H9 (cell line): ENCODE results near the gene ZNF354C. TPM values are rescaled to one million over a fixed set of nuclear protein-coding genes. Genes with fewer than 3 reads are reported as not detected.

Experiments
- DNase-seq: peaks from one replicate; pipeline ENCODE4 v3.0.0-alpha.2; 2017
- H2AFZ ChIP-seq: one replicate; pipeline ENCODE4 v1.6.1; 2013; ENCODE audit warnings: mild to moderate bottlenecking, low read length, control low read depth, moderate library complexity
- H2AK5ac ChIP-seq: 2 replicates; pipeline ENCODE4 v1.6.1; 2013; ENCODE audit warnings: low read length, control low read depth, mixed read lengths; ENCODE audit not compliant: insufficient read length
- H2BK120ac ChIP-seq: one replicate; pipeline ENCODE4 v1.6.1; 2013; ENCODE audit warnings: low read depth, mild to moderate bottlenecking, low read length, control low read depth, inconsistent platforms; ENCODE audit not compliant: poor library complexity, severe bottlenecking
- H2BK12ac ChIP-seq: 2 replicates; pipeline ENCODE4 v1.6.1; 2013; ENCODE audit warnings: low read length, control low read depth, mixed read lengths, low read depth; ENCODE audit not compliant: insufficient read length
- H2BK15ac ChIP-seq: 2 replicates; pipeline ENCODE4 v1.6.1; 2013; ENCODE audit warnings: low read depth, low read length, control low read depth
- H2BK20ac ChIP-seq: one replicate; pipeline ENCODE4 v1.6.1; 2013; ENCODE audit warnings: low read depth, mild to moderate bottlenecking, low read length, control low read depth, inconsistent platforms; ENCODE audit not compliant: poor library complexity, severe bottlenecking
- H2BK5ac ChIP-seq: 2 replicates; pipeline ENCODE4 v1.6.1; 2013; ENCODE audit warnings: low read length, control low read depth, mixed read lengths; ENCODE audit not compliant: insufficient read length
- H3K14ac ChIP-seq: 2 replicates; pipeline ENCODE4 v1.6.1; 2013; ENCODE audit warnings: low read length, control low read depth; ENCODE audit not compliant: insufficient read depth
- H3K18ac ChIP-seq: 2 replicates; pipeline ENCODE4 v1.6.1; 2013; ENCODE audit warnings: low read depth, mild to moderate bottlenecking, mixed read lengths, low read length, control low read depth; ENCODE audit not compliant: insufficient read length
- H3K23ac ChIP-seq: 2 replicates; pipeline ENCODE4 v1.6.1; 2013; ENCODE audit warnings: low read length, control low read depth, mixed read lengths, low read depth; ENCODE audit not compliant: insufficient read length
- H3K23me2 ChIP-seq: 2 replicates; pipeline ENCODE4 v1.6.1; 2013; ENCODE audit warnings: low read depth, mild to moderate bottlenecking, mixed read lengths, low read length, control low read depth; ENCODE audit not compliant: insufficient read length, poor library complexity, severe bottlenecking
- H3K27ac ChIP-seq: 2 replicates; pipeline ENCODE4 v1.5.1; 2013; ENCODE audit warnings: low read length, control low read depth, mixed read lengths, low read depth; ENCODE audit not compliant: insufficient read length
- H3K27me3 ChIP-seq: 2 replicates; pipeline ENCODE4 v1.6.1; 2013; ENCODE audit warnings: low read length, control low read depth, inconsistent platforms; ENCODE audit not compliant: insufficient read depth
- H3K4ac ChIP-seq: 2 replicates; pipeline ENCODE4 v1.6.1; 2013; ENCODE audit warnings: low read depth, mild to moderate bottlenecking, control low read depth, inconsistent platforms, low read length, moderate library complexity
- H3K4me1 ChIP-seq: 2 replicates; pipeline ENCODE4 v1.6.1; 2013; ENCODE audit warnings: low read length, control low read depth, inconsistent platforms; ENCODE audit not compliant: insufficient read depth
- H3K4me2 ChIP-seq: 2 replicates; pipeline ENCODE4 v1.6.1; 2013; ENCODE audit warnings: low read length, control low read depth, mixed read lengths; ENCODE audit not compliant: insufficient read length, insufficient read depth
- H3K56ac ChIP-seq: 2 replicates; pipeline ENCODE4 v1.6.1; 2013; ENCODE audit warnings: low read depth, mild to moderate bottlenecking, mixed read lengths, low read length, control low read depth; ENCODE audit not compliant: insufficient read length
- H3K79me1 ChIP-seq: 2 replicates; pipeline ENCODE4 v1.6.1; 2013; ENCODE audit warnings: low read depth, mild to moderate bottlenecking, moderate library complexity, low read length, control low read depth, inconsistent platforms; ENCODE audit not compliant: insufficient read depth, poor library complexity, severe bottlenecking
- H3K79me2 ChIP-seq: 2 replicates; pipeline ENCODE4 v1.6.1; 2013; ENCODE audit warnings: low read length, control low read depth, inconsistent platforms; ENCODE audit not compliant: insufficient read depth
- H3K9ac ChIP-seq: 2 replicates; pipeline ENCODE4 v1.6.1; 2013; ENCODE audit warnings: low read length, control low read depth, mixed read lengths; ENCODE audit not compliant: insufficient read length; ENCODE audit errors: extremely low read depth
- H3K9me3 ChIP-seq: one replicate; pipeline ENCODE4 v1.6.1; 2013; ENCODE audit warnings: low read depth, low read length, inconsistent platforms; ENCODE audit not compliant: control insufficient read depth
- H3T11ph ChIP-seq: one replicate; pipeline ENCODE4 v1.6.1; 2013; ENCODE audit warnings: mild to moderate bottlenecking, low read length, control low read depth, inconsistent platforms
- H4K20me1 ChIP-seq: one replicate; pipeline ENCODE4 v1.6.1; 2013; ENCODE audit not compliant: control insufficient read depth, insufficient read length, insufficient read depth
- H4K5ac ChIP-seq: 2 replicates; pipeline ENCODE4 v1.6.1; 2013; ENCODE audit warnings: low read depth, mild to moderate bottlenecking, mixed read lengths, low read length, control low read depth; ENCODE audit not compliant: insufficient read length
- H4K8ac ChIP-seq: replicated peaks from 2 replicates; pipeline ENCODE4 v1.6.1; 2013; ENCODE audit warnings: low read length, control low read depth, mixed read lengths, low read depth; ENCODE audit not compliant: insufficient read length
- H4K91ac ChIP-seq: 2 replicates; pipeline ENCODE4 v1.6.1; 2013; ENCODE audit warnings: low read depth, mild to moderate bottlenecking, moderate library complexity, mixed read lengths, low read length, control low read depth; ENCODE audit not compliant: insufficient read length
- H3K27ac Mint-ChIP-seq, 3 experiments: 2 replicates in 2 of 3; 3 replicates in 1 of 3; pipeline ENCODE4 v1.8.0; 2020 to 2021; ENCODE audit warnings: mixed read lengths in 3 of 3, mild to moderate bottlenecking in 1 of 3, moderate library complexity in 1 of 3
- H3K27me3 Mint-ChIP-seq: 2 replicates; pipeline ENCODE4 v1.8.0; 2021; ENCODE audit warnings: low read depth, mild to moderate bottlenecking, moderate library complexity, mixed read lengths
- H3K36me3 Mint-ChIP-seq, 3 experiments: 2 replicates in 2 of 3; 3 replicates in 1 of 3; pipeline ENCODE4 v1.8.0; 2020 to 2021; ENCODE audit warnings: low read depth in 3 of 3, mixed read lengths in 3 of 3; ENCODE audit not compliant: insufficient read depth in 1 of 3
- H3K4me1 Mint-ChIP-seq, 2 experiments: 2 replicates each; pipeline ENCODE4 v1.8.0; 2020; ENCODE audit warnings: mixed read lengths in 2 of 2
- H3K4me3 Mint-ChIP-seq, 2 experiments: 2 replicates in 1 of 2; 3 replicates in 1 of 2; pipeline ENCODE4 v1.8.0; 2020 to 2021; ENCODE audit warnings: mild to moderate bottlenecking in 2 of 2, mixed read lengths in 2 of 2, moderate library complexity in 1 of 2
- H3K9me3 Mint-ChIP-seq, 2 experiments: 2 replicates in 1 of 2; 3 replicates in 1 of 2; pipeline ENCODE4 v1.8.0; 2020; ENCODE audit warnings: mild to moderate bottlenecking in 2 of 2, mixed read lengths in 2 of 2, moderate library complexity in 1 of 2
- WGBS: extraction: QIAGEN DNeasy Blood & Tissue Kit; methylation state at CpG from one replicate; pipeline ENCODE4 v1.1.7; 2013; ENCODE audit warnings: missing lambda C conversion rate, low lambda C conversion rate, mixed read lengths; ENCODE audit not compliant: insufficient read length; ENCODE audit errors: extremely low coverage; 5-methylcytosine and 5-hydroxymethylcytosine counted together
- total RNA-seq: library from RNA; stranded (reverse); gene quantifications from 2 replicates; pipeline ENCODE4 v1.2.1, GENCODE V29; 2021
- TF ChIP-seq, protein P1 (sequence below): fragments of 200-600 bp; sonication (generic); conservative IDR thresholded peaks from 3 replicates; pipeline ENCODE4 v1.8.0; 2021; ENCODE audit warnings: antibody characterized with exemption, mild to moderate bottlenecking

The ZNF354C gene
- total RNA-seq, 1 experiment from 2014 or later, result 5.4 TPM

DNA sequence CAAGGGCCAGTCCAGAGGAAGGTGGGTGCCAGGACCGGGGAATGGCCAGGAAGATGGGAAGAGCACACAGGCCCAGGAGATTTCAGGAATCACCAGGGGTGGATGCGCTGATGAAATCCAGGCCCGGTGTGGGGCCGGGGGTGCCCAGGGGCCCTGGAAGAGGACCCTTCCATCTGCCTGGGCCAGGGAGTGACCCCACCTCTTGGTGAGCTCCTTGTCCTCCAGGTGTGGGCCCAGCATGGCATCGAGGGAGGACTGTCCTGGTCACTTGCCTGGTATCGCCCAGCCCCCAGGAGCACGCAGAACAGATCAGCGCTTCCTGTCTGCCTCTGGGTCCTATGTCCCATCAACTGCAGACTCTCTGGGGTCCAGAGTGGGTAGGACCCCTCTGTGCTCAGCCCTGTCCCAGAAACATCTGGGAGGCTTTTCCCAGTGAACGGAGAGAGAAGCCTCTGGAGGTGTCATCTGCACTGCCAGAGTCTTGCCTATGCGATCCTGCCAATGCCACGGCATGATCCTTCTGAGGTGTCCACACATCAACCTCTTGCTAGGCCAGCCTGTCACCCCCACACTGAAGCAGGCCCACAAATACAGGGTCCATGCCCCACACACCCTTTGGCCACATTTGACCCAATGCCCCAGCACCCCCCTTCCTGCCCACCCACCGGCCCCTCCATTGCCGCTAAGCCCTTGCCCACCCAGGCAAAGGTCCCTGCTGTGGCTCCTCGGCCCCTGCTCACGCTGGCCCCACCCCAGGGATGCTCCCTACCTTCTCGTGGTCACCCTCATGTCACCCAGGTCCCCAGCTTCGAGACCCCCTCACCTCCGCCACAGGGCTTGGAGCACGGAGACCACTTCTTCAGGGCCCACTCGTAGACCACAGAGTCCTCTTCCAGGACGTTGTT is 67.2 kb downstream of the ZNF354C start:
- no peaks in the 10 kb centered on the region for H3K4me1 Mint-ChIP-seq
- Histone ChIP-seq H2BK20ac (no peak overlapping the region), H3K9me3 (no peaks in the 10 kb centered on the region), H2BK5ac (no peak overlapping the region), H3K27ac (no peak overlapping the region), H3K79me2 (no peaks in the 10 kb centered on the region), H3K23ac (no peak overlapping the region), H4K5ac (no peak overlapping the region), H2BK12ac (no peak overlapping the region), H3K23me2 (no peaks in the 10 kb centered on the region), H3K4me2 (no peak overlapping the region), H3K4me1 (no peaks in the 10 kb centered on the region), H4K8ac (no peak overlapping the region), H3K27me3 (no peaks in the 10 kb centered on the region), H3K9ac (no peak overlapping the region), H2BK15ac (no peak overlapping the region), H3K56ac (no peak overlapping the region), H2AFZ (no peak overlapping the region), H3K4ac (no peak overlapping the region), H2BK120ac (no peak overlapping the region), H2AK5ac (no peak overlapping the region), H3T11ph (no peak overlapping the region), H3K14ac (no peak overlapping the region; the same call in 1 of the 2 replicates), H3K18ac (no peak overlapping the region), H3K79me1 (no peaks in the 10 kb centered on the region), H4K20me1 (no peaks in the 10 kb centered on the region), H4K91ac (no peak overlapping the region)
- peaks cover 0 to 17% (median 2%) of the 10 kb centered on the region in 3 experiments; a peak in 5 of 7 replicates for H3K36me3 Mint-ChIP-seq
- no peak overlapping the region for H3K4me3 Mint-ChIP-seq
- DNase-seq, result no peak
- H3K27me3 Mint-ChIP-seq, result no peaks in the 10 kb centered on the region
- WGBS, result no CpG with 5 or more reads among the region's 21 CpGs
- H3K27ac Mint-ChIP-seq, result peak overlapping the region in 2 of 3 experiments; percentile 73 to 79; a peak in 3 of 7 replicates
- TF ChIP-seq, protein P1, sequence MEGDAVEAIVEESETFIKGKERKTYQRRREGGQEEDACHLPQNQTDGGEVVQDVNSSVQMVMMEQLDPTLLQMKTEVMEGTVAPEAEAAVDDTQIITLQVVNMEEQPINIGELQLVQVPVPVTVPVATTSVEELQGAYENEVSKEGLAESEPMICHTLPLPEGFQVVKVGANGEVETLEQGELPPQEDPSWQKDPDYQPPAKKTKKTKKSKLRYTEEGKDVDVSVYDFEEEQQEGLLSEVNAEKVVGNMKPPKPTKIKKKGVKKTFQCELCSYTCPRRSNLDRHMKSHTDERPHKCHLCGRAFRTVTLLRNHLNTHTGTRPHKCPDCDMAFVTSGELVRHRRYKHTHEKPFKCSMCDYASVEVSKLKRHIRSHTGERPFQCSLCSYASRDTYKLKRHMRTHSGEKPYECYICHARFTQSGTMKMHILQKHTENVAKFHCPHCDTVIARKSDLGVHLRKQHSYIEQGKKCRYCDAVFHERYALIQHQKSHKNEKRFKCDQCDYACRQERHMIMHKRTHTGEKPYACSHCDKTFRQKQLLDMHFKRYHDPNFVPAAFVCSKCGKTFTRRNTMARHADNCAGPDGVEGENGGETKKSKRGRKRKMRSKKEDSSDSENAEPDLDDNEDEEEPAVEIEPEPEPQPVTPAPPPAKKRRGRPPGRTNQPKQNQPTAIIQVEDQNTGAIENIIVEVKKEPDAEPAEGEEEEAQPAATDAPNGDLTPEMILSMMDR, result no peak
- peaks cover 15 to 69% of the 10 kb centered on the region in 2 experiments for H3K9me3 Mint-ChIP-seq
